Left ventricle myocardium inferior (tissue), 1 donor: Measurements from ENCODE around the gene SAMMSON. TPM values are rescaled to one million over a fixed set of nuclear protein-coding genes. Genes with fewer than 3 reads are reported as not detected.
A peak's percentile ranks its signal among the peaks of the same experiment; 100 is the strongest.

Experiments
- DNase-seq: peaks from one replicate; pipeline ENCODE4 v3.0.0-alpha.2; 2020
- H3K27ac ChIP-seq: fragments of 200-600 bp; replicated peaks from 2 replicates; pipeline ENCODE4 v1.8.0; 2021
- H3K27me3 ChIP-seq: fragments of 200-600 bp; 2 replicates; pipeline ENCODE4 v1.8.0; 2021; ENCODE audit warnings: low read depth
- H3K36me3 ChIP-seq: fragments of 200-600 bp; 2 replicates; pipeline ENCODE4 v1.8.0; 2021
- H3K4me1 ChIP-seq: fragments of 200-600 bp; 2 replicates; pipeline ENCODE4 v1.8.0; 2021
- H3K4me3 ChIP-seq: fragments of 200-600 bp; 2 replicates; pipeline ENCODE4 v1.8.0; 2021; ENCODE audit warnings: mild to moderate bottlenecking, moderate library complexity
- H3K9me3 ChIP-seq: fragments of 200-600 bp; replicated peaks from 2 replicates; pipeline ENCODE4 v1.8.0; 2021
- intact Hi-C: fragments of 100-400 bp; cut with micrococcal nuclease; formaldehyde crosslinking; loops from one replicate; pipeline ENCODE4 v1.11.0; 2022
- total RNA-seq: library from RNA; stranded (reverse); fragmentation: NEBNext Ultra II Directional; extraction: Animal tissue kit (Norgen Biotek cat#: 25700); gene quantifications from one replicate; pipeline ENCODE4 v1.2.1, GENCODE V29; 2021
- TF ChIP-seq, protein P1 (sequence below): fragments of 200-600 bp; IDR thresholded peaks from 2 replicates; pipeline ENCODE4 v1.8.0; 2021; ENCODE audit warnings: antibody characterized with exemption, mild to moderate bottlenecking, borderline replicate concordance
- donor health status: DM: no; HTN: yes; CAD: no; lungs with severe emphysema.

Gene SAMMSON
- total RNA-seq, 1 donor from 2014 or later = not detected

GRCh38 chr3:70097084-70097483 is 97.6 kb downstream of the SAMMSON start:
- no peaks in the 10 kb centered on the region for H3K4me1 ChIP-seq
- no peak for DNase-seq
- intact Hi-C loops = no loop called here
- no peaks in the 10 kb centered on the region for H3K9me3 ChIP-seq
- H3K4me3 ChIP-seq = no peak overlapping the region
- H3K27me3 ChIP-seq = no peaks in the 10 kb centered on the region
- H3K27ac ChIP-seq = no peak overlapping the region
- TF ChIP-seq, protein P1, sequence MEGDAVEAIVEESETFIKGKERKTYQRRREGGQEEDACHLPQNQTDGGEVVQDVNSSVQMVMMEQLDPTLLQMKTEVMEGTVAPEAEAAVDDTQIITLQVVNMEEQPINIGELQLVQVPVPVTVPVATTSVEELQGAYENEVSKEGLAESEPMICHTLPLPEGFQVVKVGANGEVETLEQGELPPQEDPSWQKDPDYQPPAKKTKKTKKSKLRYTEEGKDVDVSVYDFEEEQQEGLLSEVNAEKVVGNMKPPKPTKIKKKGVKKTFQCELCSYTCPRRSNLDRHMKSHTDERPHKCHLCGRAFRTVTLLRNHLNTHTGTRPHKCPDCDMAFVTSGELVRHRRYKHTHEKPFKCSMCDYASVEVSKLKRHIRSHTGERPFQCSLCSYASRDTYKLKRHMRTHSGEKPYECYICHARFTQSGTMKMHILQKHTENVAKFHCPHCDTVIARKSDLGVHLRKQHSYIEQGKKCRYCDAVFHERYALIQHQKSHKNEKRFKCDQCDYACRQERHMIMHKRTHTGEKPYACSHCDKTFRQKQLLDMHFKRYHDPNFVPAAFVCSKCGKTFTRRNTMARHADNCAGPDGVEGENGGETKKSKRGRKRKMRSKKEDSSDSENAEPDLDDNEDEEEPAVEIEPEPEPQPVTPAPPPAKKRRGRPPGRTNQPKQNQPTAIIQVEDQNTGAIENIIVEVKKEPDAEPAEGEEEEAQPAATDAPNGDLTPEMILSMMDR = no peak
- H3K36me3 ChIP-seq = no peaks in the 10 kb centered on the region

DNA sequence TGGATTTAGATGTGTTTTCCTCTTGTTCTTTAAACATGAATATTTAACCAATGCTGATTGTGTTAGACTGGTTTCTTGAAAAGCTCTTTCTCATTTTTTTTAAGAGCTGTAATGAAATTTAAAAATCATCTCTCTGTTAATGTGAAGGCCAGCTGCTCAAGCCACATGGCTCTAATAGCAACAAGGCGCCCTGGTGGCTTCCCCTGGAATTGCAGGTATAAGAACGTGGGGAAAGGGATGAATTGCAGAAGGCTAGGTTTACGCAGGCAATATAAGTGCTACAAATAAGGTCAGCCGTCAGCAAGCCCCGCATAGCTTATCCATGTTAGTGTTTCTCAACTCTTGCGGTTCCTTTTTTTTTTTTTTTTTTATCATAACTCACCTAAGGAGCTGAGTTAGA is 108.5 kb downstream of the SAMMSON start:
- Histone ChIP-seq H3K4me3 (no peak overlapping the region), H3K27me3 (peaks cover 5% of the 10 kb centered on the region), H3K4me1 (no peaks in the 10 kb centered on the region), H3K9me3 (no peaks in the 10 kb centered on the region), H3K27ac (no peak overlapping the region), H3K36me3 (no peaks in the 10 kb centered on the region)
- DNase-seq = no peak
- intact Hi-C loops = no loop called here
- TF ChIP-seq, protein P1 = peak; percentile 41

DNA sequence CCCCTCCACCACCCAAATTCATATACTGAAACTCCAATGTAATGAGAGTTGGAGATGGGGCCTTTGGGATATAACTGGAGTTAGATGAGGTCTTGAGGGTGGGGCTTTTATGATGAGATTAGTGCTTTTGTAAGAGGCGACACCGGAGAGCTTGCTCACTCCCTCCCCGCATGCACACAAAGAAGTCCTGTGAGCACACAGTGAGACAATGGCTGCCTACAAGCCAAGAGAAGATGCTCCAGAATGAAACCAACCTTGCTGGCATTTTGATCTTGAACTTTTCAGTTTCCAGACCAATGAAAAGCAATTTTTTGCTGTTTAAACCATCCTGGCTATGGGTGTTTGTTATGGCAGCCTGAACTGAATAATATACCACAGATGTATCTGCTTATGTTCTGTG is 109.0 kb downstream of the SAMMSON start:
- Histone ChIP-seq H3K4me3 (no peak overlapping the region), H3K27me3 (peaks cover 5% of the 10 kb centered on the region), H3K4me1 (no peaks in the 10 kb centered on the region), H3K36me3 (no peaks in the 10 kb centered on the region), H3K27ac (no peak overlapping the region), H3K9me3 (no peaks in the 10 kb centered on the region)
- TF ChIP-seq, protein P1 = no peak
- DNase-seq = no peak
- intact Hi-C loops = no loop called here

GRCh38 chr3:70110066-70110465 is 110.5 kb downstream of the SAMMSON start:
- no peak overlapping the region for H3K27ac ChIP-seq
- no peak overlapping the region for H3K4me3 ChIP-seq
- no peaks in the 10 kb centered on the region for H3K36me3 ChIP-seq
- no peaks in the 10 kb centered on the region for H3K4me1 ChIP-seq
- peaks cover 5% of the 10 kb centered on the region for H3K27me3 ChIP-seq
- TF ChIP-seq, protein P1 = no peak
- intact Hi-C loops = no loop called here
- no peak for DNase-seq
- H3K9me3 ChIP-seq = no peaks in the 10 kb centered on the region

DNA sequence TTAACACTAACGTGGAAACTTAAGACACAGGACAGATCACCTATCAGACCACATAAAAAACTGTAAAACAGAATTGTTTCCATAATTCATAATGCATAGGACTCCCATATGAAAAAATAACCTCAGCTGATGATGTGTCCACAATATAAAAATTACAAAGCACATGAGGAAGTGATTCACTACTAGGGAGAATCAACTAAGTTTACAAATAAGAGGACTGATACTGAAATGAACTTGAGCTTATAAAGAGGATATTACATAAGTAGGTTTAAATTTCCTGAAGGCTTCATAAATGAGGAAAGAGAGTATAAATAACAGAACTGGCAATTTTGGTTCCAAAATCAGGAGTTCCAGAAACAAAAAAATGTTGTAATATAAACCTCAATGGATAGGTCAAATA is 111.9 kb downstream of the SAMMSON start:
- H3K27ac ChIP-seq = no peak overlapping the region
- H3K4me3 ChIP-seq = no peak overlapping the region
- no peaks in the 10 kb centered on the region for H3K36me3 ChIP-seq
- H3K27me3 ChIP-seq = peaks cover 5% of the 10 kb centered on the region
- TF ChIP-seq, protein P1 = no peak
- intact Hi-C loops = no loop called here
- H3K9me3 ChIP-seq = no peaks in the 10 kb centered on the region
- no peaks in the 10 kb centered on the region for H3K4me1 ChIP-seq
- no peak for DNase-seq

DNA sequence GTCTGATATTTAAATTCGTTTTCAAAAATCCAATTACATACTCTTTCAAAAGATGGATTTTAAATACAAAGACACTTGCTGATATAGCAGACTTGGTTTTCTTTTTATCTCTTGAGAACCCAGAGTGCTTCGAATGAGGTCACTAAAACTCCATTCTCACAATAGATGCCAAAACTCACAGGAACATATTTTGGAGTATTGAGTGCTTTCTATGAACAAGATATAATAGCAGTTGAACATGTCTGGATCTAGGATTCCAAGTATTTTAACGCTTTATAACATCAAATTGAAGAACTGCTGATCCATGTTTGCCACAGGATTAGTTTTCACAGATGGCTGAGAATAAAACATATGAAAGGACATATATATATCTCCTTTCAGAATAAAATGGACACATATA is 113.2 kb downstream of the SAMMSON start:
- no peak for DNase-seq
- H3K27ac ChIP-seq = no peak overlapping the region
- TF ChIP-seq, protein P1 = no peak
- peaks cover 5% of the 10 kb centered on the region for H3K27me3 ChIP-seq
- H3K36me3 ChIP-seq = no peaks in the 10 kb centered on the region
- intact Hi-C loops = no loop called here
- no peaks in the 10 kb centered on the region for H3K4me1 ChIP-seq
- no peak overlapping the region for H3K4me3 ChIP-seq
- no peaks in the 10 kb centered on the region for H3K9me3 ChIP-seq
